CD14-positive monocyte (primary cell): ENCODE data around the gene ADGRL3. TPM values are rescaled to one million over a fixed set of nuclear protein-coding genes. Genes with fewer than 3 reads are reported as not detected.
"Not testable (repeated sequence)": the region's sequence is repeated elsewhere in the genome, so short reads cannot be mapped to it uniquely, and the experiment has no call there.

Experiments used
- DNase-seq, 3 donors: peaks; one replicate each; pipeline ENCODE4 v3.0.0-alpha.2; 2011 to 2022
- H2AFZ ChIP-seq: 2 replicates; pipeline ENCODE4 v1.6.0; 2012; ENCODE audit warnings: mild to moderate bottlenecking, low read depth, low read length, inconsistent platforms; ENCODE audit not compliant: insufficient read depth, poor library complexity, severe bottlenecking
- H3K27ac ChIP-seq, 2 donors: 1 replicate in 1 of 2; 2 replicates in 1 of 2; pipeline ENCODE4 v1.5.1; 2012 to 2013; ENCODE audit warnings: low read length in 2 of 2, control low read depth in 1 of 2, inconsistent platforms in 1 of 2, low read depth in 1 of 2, mild to moderate bottlenecking in 1 of 2
- H3K27me3 ChIP-seq, 2 donors: one replicate each; pipeline versions ENCODE4 v1.6.0 to v1.6.1; 2011 to 2013; ENCODE audit warnings: low read length in 2 of 2; ENCODE audit not compliant: control insufficient read depth in 2 of 2, insufficient read depth in 2 of 2
- H3K36me3 ChIP-seq, 2 donors: replicated peaks in 1 of 2; 1 replicate in 1 of 2; 2 replicates in 1 of 2; pipeline versions ENCODE4 v1.5.1 to v1.6.1; 2012 to 2013; ENCODE audit warnings: low read length in 2 of 2, control low read depth in 1 of 2, inconsistent platforms in 1 of 2, mild to moderate bottlenecking in 1 of 2; ENCODE audit not compliant: insufficient read depth in 2 of 2, control insufficient read depth in 1 of 2
- H3K4me1 ChIP-seq, 2 donors: 1 replicate in 1 of 2; 2 replicates in 1 of 2; pipeline versions ENCODE4 v1.5.1 to v1.6.1; 2012 to 2013; ENCODE audit warnings: low read length in 2 of 2, control low read depth in 1 of 2, inconsistent platforms in 1 of 2, mild to moderate bottlenecking in 1 of 2, moderate library complexity in 1 of 2; ENCODE audit not compliant: insufficient read depth in 2 of 2, control insufficient read depth in 1 of 2
- H3K4me2 ChIP-seq: replicated peaks from 2 replicates; pipeline ENCODE3; 2012; ENCODE audit warnings: low read length, moderate library complexity, mild to moderate bottlenecking; ENCODE audit not compliant: poor library complexity, severe bottlenecking; ENCODE audit errors: extremely low read depth
- H3K4me3 ChIP-seq, 3 experiments: fragments of 200-600 bp in 1 of 3; sonication (generic) in 1 of 3; replicated peaks in 1 of 3; 1 replicate in 2 of 3; 2 replicates in 1 of 3; pipeline ENCODE4 v1.5.1; 2011 to 2013; ENCODE audit warnings: low read length in 3 of 3, mild to moderate bottlenecking in 3 of 3, control low read depth in 2 of 3, low read depth in 2 of 3, inconsistent platforms in 1 of 3, moderate library complexity in 1 of 3
- H3K79me2 ChIP-seq: 2 replicates; pipeline ENCODE4 v1.6.0; 2012; ENCODE audit warnings: mild to moderate bottlenecking, control low read depth, inconsistent platforms, low read length, moderate library complexity; ENCODE audit not compliant: insufficient read depth
- H3K9ac ChIP-seq: 2 replicates; pipeline ENCODE4 v1.6.0; 2017; ENCODE audit warnings: low read length, mild to moderate bottlenecking; ENCODE audit not compliant: insufficient read depth, poor library complexity, severe bottlenecking
- H3K9me3 ChIP-seq, 2 donors: replicated peaks in 1 of 2; 1 replicate in 1 of 2; 2 replicates in 1 of 2; pipeline versions ENCODE4 v1.5.1 to v1.6.1; 2012 to 2013; ENCODE audit warnings: low read length in 2 of 2, control low read depth in 1 of 2; ENCODE audit not compliant: control insufficient read depth in 1 of 2, insufficient read depth in 1 of 2
- H4K20me1 ChIP-seq: 2 replicates; pipeline ENCODE4 v1.6.0; 2012; ENCODE audit warnings: mild to moderate bottlenecking, low read length, control low read depth, moderate library complexity; ENCODE audit not compliant: insufficient read depth
- H3K27ac Mint-ChIP-seq, 7 donors: one replicate each; pipeline ENCODE4 v1.8.0; 2020; ENCODE audit warnings: mild to moderate bottlenecking in 7 of 7, mixed read lengths in 7 of 7, moderate library complexity in 6 of 7, inconsistent platforms in 2 of 7
- H3K27me3 Mint-ChIP-seq, 3 donors: one replicate each; pipeline ENCODE4 v1.8.0; 2021 to 2022; ENCODE audit warnings: low read depth in 3 of 3, mild to moderate bottlenecking in 3 of 3, mixed read lengths in 3 of 3, moderate library complexity in 3 of 3, inconsistent platforms in 1 of 3
- H3K36me3 Mint-ChIP-seq, 2 donors: one replicate each; pipeline ENCODE4 v1.8.0; 2020; ENCODE audit warnings: mixed read lengths in 2 of 2, inconsistent platforms in 1 of 2, mild to moderate bottlenecking in 1 of 2
- H3K4me1 Mint-ChIP-seq: one replicate; pipeline ENCODE4 v1.8.0; 2020; ENCODE audit warnings: mild to moderate bottlenecking, mixed read lengths
- H3K4me3 Mint-ChIP-seq, 2 donors: one replicate each; pipeline ENCODE4 v1.8.0; 2020; ENCODE audit warnings: mild to moderate bottlenecking in 2 of 2, mixed read lengths in 2 of 2, moderate library complexity in 1 of 2
- H3K9me3 Mint-ChIP-seq, 7 donors: one replicate each; pipeline ENCODE4 v1.8.0; 2020 to 2022; ENCODE audit warnings: mixed read lengths in 7 of 7, mild to moderate bottlenecking in 6 of 7, moderate library complexity in 6 of 7, inconsistent platforms in 2 of 7
- WGBS: methylation state at CpG from one replicate; pipeline ENCODE4 v1.1.5; 2013; ENCODE audit warnings: missing lambda C conversion rate; ENCODE audit not compliant: insufficient coverage; 5-methylcytosine and 5-hydroxymethylcytosine counted together
- intact Hi-C, 2 donors: fragments of 100-400 bp; cut with micrococcal nuclease; formaldehyde crosslinking; loops; one replicate each; pipeline versions ENCODE4 v1.15.0 to v1.15.1; 2023
- polyA plus RNA-seq, 3 donors: library from polyadenylated mRNA; depleted of rRNA in 1 of 3; unstranded in 2 of 3; stranded (reverse) in 1 of 3; fragments of 300-500 nt in 2 of 3; fragments of >200 nt in 1 of 3; fragmentation: Illumina TruSeq in 2 of 3; gene quantifications; 1 replicate in 2 of 3; 2 replicates in 1 of 3; pipeline ENCODE4 v1.2.3, GENCODE V29; 2012 to 2021
- TF ChIP-seq, protein P1 (sequence below): fragments of 200-600 bp; IDR thresholded peaks from one replicate; pipeline ENCODE4 v1.8.0; 2022; ENCODE audit warnings: antibody characterized with exemption, mild to moderate bottlenecking

The ADGRL3 gene
- polyA plus RNA-seq, 3 donors: not detected

DNA sequence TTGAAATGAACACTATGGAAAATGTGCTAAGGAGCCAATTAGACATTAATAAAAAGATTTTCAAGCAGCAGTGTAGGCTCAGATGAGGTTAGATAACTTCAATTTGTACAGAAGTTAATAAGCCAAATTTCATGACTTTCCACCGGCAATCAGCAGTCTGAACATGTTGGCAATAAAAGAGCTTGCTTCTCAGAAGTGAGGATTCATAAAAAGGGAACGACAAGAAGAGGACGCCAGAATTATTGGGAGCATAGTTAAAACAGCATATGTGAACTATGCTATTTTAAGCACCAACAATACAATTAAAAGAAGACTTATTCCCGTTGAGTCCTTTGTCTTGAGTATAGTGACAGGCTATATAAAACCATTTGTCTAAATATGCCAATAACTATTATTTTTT lies 785.3 kb downstream of the ADGRL3 start:
- WGBS: no CpG with 5 or more reads among the region's 4 CpGs
- Mint-ChIP-seq H3K4me3 (no peak overlapping the region), H3K27ac (no peak overlapping the region), H3K27me3 (no peaks in the 10 kb centered on the region), H3K4me1 (no peaks in the 10 kb centered on the region), H3K36me3 (no peaks in the 10 kb centered on the region), H3K9me3 (peaks cover 0 to 2% (median 0%) of the 10 kb centered on the region in 7 donors)
- Histone ChIP-seq H3K4me3 (no peak overlapping the region), H2AFZ (no peak overlapping the region), H3K4me1 (no peaks in the 10 kb centered on the region), H3K79me2 (no peaks in the 10 kb centered on the region), H3K27me3 (no peaks in the 10 kb centered on the region), H3K36me3 (no peaks in the 10 kb centered on the region), H3K4me2 (no peak overlapping the region), H3K9ac (no peak overlapping the region), H4K20me1 (no peaks in the 10 kb centered on the region), H3K9me3 (peaks cover 0 to 2% of the 10 kb centered on the region in 2 donors), H3K27ac (no peak overlapping the region)
- TF ChIP-seq, protein P1, sequence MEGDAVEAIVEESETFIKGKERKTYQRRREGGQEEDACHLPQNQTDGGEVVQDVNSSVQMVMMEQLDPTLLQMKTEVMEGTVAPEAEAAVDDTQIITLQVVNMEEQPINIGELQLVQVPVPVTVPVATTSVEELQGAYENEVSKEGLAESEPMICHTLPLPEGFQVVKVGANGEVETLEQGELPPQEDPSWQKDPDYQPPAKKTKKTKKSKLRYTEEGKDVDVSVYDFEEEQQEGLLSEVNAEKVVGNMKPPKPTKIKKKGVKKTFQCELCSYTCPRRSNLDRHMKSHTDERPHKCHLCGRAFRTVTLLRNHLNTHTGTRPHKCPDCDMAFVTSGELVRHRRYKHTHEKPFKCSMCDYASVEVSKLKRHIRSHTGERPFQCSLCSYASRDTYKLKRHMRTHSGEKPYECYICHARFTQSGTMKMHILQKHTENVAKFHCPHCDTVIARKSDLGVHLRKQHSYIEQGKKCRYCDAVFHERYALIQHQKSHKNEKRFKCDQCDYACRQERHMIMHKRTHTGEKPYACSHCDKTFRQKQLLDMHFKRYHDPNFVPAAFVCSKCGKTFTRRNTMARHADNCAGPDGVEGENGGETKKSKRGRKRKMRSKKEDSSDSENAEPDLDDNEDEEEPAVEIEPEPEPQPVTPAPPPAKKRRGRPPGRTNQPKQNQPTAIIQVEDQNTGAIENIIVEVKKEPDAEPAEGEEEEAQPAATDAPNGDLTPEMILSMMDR: no peak
- intact Hi-C loops: no loop called here
- DNase-seq: no peak

DNA sequence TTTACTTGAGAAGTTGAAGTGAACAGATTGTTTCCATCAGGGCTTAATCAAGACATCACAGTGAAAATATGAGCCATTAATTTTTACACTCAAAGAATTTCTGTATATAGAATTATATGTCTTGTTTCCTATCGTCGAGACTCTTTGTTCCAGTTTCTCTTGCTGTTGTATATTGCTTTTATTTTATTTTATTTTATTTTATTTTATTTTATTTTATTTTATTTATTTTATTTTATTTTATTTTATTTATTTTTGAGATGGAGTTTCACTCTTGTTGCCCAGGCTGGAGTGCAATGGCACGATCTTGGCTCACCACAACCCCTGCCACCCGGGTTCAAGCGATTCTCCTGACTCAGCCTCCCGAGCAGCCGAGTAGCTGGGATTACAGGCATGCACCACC lies 786.8 kb downstream of the ADGRL3 start:
- H3K27me3 Mint-ChIP-seq, H3K4me3 ChIP-seq, H4K20me1 ChIP-seq, H3K4me2 ChIP-seq, H3K36me3 Mint-ChIP-seq, DNase-seq, intact Hi-C loops, H3K9me3 Mint-ChIP-seq, H3K4me1 ChIP-seq, H3K4me1 Mint-ChIP-seq, H3K27me3 ChIP-seq, H3K9ac ChIP-seq, H2AFZ ChIP-seq, H3K4me3 Mint-ChIP-seq, H3K27ac Mint-ChIP-seq, H3K79me2 ChIP-seq, H3K27ac ChIP-seq, H3K9me3 ChIP-seq, H3K36me3 ChIP-seq: not testable (repeated sequence)
- no CpG with 5 or more reads among the region's 7 CpGs for WGBS
